Prostate gland (tissue), 2 donors: Measurements from ENCODE around the gene MAGI2.

Source experiments
- POLR2AphosphoS5 ChIP-seq: sonication (generic); formaldehyde crosslinking; IDR thresholded peaks from one replicate; pipeline ENCODE4 v1.6.1; 2017; ENCODE audit warnings: antibody characterized with exemption
- TF ChIP-seq, protein P1 (sequence below), 4 experiments: fragments of 200-600 bp in 2 of 4; fragments of 450-650 bp in 2 of 4; sonication (generic) in 2 of 4; IDR thresholded peaks; 1 replicate in 3 of 4; 2 replicates in 1 of 4; pipeline ENCODE4 v1.5.1; 2016 to 2019; ENCODE audit warnings: antibody characterized with exemption in 4 of 4, mild to moderate bottlenecking in 2 of 4, moderate library complexity in 2 of 4

DNA sequence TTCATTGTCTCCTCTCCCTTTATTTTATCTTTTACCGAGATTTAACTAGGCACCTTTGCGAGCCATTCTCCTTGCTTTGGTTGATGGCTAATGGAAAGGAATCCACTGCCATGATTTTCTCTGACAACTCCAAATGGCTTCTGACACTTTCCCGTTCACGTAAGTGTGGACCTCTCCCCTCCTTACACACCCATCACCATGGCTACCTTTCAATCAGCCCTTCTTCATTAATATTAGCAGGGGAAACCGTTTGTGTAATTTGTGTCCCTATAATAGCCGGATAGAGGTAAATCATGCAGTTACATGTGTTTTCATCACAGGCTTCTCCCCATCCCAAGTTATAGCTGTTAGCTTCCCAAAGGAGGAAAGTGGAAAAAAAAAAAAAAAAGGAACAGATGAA, 767.3 kb downstream of the MAGI2 start:
- TF ChIP-seq, protein P1, sequence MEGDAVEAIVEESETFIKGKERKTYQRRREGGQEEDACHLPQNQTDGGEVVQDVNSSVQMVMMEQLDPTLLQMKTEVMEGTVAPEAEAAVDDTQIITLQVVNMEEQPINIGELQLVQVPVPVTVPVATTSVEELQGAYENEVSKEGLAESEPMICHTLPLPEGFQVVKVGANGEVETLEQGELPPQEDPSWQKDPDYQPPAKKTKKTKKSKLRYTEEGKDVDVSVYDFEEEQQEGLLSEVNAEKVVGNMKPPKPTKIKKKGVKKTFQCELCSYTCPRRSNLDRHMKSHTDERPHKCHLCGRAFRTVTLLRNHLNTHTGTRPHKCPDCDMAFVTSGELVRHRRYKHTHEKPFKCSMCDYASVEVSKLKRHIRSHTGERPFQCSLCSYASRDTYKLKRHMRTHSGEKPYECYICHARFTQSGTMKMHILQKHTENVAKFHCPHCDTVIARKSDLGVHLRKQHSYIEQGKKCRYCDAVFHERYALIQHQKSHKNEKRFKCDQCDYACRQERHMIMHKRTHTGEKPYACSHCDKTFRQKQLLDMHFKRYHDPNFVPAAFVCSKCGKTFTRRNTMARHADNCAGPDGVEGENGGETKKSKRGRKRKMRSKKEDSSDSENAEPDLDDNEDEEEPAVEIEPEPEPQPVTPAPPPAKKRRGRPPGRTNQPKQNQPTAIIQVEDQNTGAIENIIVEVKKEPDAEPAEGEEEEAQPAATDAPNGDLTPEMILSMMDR (IDR thresholded peaks at IDR 0.05), result no peak
- TF ChIP-seq POLR2AphosphoS5, result no peak
